Fibroblast of lung (primary cell): ENCODE results near the gene TMEM179.

Source experiments
- CTCF ChIP-seq, 2 donors: IDR thresholded peaks in 1 of 2; conservative IDR thresholded peaks in 1 of 2; 1 replicate in 1 of 2; 2 replicates in 1 of 2; pipeline ENCODE4 v1.5.1; 2011 to 2012; ENCODE audit warnings: low read length in 2 of 2, control low read depth in 1 of 2, inconsistent platforms in 1 of 2, low read depth in 1 of 2, mild to moderate bottlenecking in 1 of 2
- EZH2 ChIP-seq: IDR thresholded peaks from 2 replicates; pipeline ENCODE4 v1.5.1; 2012; ENCODE audit warnings: low read length, control low read depth, mild to moderate bottlenecking; ENCODE audit errors: missing control alignments

- TF ChIP-seq EZH2 = no peak
- no peak for TF ChIP-seq CTCF (conservative IDR thresholded peaks at IDR 0.05 in 1 of 2, IDR thresholded peaks at IDR 0.05 in 1 of 2; ENCODE audit: low read depth in 1 of 2, low read length in 2 of 2)
Observed at GRCh38 chr14:104542871-104543830, 61.4 kb downstream of the TMEM179 start.
